ENCODE measurements around the gene CD82.

Gene CD82

DNA sequence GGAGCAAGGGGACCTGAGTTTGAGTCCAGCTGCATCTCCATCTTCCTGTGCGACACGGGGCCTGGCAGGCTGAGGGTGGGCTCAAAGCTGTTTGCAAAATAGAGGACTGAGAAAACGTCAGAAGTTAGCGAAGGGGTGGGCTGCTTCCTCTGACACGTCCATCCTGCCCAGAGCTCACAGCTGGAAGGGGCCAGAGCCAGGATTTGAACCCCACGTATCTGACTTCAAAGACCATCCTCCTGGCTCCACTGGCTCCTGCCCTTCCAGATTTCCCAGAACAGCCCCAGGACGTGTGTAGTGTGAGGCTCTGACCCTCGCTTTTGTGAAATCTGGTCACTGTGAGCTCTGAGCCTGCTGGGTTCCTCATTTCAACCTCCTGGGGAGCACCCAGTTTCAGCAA is 56.3 kb downstream of the CD82 start:
- no peak for FAIRE-seq

DNA sequence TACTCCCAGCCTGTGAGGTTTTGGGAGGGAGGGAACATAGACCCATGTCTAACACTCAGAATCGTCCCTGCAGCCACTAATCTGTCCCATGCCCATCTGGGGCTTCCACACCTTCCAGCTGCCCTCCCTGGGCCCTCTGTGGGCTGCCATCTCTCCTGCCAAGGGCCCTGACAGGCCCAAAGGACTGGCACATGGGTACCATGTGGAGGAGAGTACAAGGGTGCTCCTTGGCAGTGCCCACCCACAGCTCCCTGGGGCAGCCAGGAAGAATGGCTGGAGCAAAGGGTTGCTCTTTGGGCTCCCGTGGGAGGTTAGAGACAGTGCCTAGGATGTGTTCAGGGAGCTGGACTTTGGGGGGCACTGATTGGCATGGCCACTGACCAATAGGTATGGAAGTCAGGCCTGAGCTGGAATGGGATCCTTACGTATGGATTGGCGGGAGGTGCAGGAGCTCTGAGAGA is 56.8 kb downstream of the CD82 start:
- no peak for FAIRE-seq

DNA sequence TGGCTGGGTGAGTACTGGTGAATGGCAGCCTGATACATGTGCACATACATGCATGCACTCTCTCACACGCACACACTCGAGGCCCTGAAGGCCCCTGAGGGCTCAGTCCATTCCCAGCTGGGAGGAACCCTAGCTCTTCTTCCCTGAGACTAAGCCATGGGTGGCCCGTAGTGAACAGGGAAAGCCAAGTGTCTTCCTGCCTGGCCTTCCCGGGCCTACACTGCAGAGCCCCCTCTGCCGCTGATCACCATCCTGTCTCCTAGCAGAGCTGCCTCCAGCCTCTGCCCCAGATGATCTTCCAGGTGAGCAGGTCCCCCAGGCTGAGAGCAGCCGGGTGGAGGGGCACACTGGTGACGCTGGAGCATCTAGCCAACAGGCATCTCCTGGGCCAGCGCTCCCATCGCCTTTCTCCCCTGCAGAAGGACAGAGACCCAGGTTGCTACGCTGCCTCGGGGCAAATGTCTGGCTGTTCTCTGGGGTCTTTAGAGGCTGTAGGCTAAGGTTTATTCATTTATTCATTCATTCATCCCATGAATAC is 57.3 kb downstream of the CD82 start:
- FAIRE-seq, result no peak

GRCh38 chr11:44623341-44623730 is 57.9 kb downstream of the CD82 start:
- no peak for FAIRE-seq

GRCh38 chr11:44623731-44624491 is 58.4 kb downstream of the CD82 start:
- no peak for FAIRE-seq

GRCh38 chr11:44624761-44625221 is 59.3 kb downstream of the CD82 start:
- no peak for FAIRE-seq

- no peak for FAIRE-seq
These were observed 60.5 kb downstream of the CD82 start for GRCh38 chr11:44625759-44626523.

- FAIRE-seq, result no peak
These were observed 61.2 kb downstream of the CD82 start for GRCh38 chr11:44626645-44627044.

- no peak for FAIRE-seq
These were observed 61.8 kb downstream of the CD82 start for GRCh38 chr11:44627165-44627789.

DNA sequence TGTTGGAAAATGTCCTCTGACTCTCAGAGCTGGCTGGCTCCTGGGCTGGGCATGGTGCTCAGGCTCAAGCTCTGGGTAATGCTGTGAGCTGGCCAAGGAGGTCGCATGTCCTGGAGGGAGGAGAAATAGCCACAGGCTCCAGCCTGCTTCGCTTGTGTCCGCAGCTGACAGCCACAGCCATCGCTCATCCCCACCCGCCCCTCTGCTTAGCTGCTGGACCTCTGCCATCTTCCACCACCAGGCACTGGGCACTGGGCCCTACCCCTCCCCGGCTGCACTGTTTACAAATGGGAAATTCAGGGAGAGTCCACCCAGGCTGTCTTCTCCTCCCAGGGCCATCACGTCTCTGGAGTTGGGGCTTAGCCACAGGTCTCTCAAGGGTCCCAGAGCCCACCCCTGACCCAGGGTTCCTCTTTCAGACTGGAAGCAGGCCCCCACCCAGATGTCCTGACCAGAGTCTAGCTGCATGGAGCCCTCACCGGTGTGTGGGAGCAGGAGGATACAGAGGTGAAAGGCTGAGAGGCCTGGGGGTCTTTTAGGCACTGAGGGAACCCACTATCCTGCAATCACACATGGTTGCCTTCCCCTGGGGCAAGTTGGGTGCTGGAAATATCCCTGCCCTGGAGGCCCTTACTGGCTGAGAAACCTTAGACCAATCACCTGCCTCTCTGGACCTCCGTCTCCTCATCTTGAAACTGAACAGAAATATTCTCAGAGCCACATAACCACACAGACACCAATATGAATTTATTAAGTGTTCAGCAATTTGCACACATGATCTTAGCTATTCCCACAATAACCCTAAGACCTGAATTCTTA is 62.7 kb downstream of the CD82 start:
- no peak for FAIRE-seq

DNA sequence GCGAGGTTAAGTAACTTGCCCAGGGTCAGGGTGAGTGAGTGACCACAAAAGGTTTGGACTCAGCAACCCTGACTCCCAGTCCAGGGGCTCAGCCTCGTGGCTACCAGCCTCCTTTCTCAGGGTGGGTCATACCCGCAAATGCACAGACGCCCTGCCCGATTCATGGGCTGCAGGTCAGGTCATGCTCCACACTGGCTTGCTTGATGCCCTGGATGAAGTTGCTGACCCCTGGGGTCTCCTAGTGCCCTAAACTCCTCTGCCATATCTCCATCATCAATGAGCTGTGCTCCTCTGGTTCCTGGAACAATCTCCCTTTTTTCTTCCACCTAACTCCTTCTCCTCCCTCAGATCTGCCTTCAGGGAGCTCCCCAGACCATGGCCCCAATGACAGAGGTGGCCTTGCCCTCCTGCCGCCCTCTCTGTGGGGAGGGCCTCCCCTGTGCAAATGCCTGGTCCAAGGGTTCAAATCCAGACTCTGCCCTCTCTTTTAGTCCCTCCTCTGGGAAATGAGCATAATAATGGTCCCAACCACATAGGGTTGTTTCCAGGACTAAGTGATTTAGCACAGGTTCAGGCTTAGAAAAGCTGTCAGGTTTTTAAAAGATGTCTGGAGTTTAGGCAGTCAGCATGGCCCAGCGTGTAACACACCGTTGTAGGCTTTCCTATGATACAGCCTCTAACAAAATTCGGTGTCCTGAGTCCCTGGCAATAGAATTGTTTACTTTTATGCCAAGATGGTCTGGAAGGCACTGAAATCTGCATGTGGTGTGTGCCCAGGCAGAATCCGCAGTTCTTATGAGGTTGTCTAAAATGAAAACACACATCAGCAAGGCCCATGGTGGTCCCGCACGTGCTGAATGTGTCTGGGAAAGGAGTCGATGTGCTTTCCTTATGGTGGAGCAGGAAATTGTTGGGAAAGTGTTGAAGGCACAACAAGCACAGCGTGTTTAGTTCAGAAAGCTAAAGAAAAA is 63.6 kb downstream of the CD82 start:
- no peak for FAIRE-seq

DNA sequence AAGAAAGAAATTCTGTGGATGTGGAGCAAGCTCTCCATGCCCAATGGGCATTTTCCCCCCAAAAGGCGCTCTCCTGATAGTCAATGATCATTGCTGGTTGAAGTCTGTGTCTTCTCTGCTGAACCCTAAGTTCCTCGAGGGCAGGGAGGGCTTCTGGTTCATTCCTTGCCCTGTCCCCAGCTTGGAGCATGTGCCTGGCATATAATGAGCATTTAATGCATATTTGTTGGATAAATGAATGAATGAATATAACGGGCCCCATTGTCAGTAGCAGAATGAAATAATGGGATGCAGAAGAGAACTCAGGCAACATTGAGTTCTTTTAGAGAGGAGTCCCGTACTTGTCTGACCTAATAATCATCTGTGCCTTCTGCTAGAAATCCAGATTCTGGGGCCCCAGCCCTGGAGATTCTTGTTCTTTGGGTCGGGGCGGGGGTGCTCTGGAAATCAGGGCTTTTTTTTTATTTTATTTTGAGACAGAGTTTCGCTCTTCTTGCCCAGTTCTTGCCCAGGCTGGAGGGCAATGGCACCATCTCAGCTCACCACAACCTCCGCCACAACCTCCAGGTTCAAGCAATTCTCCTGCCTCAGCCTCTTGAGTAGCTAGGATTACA is 64.4 kb downstream of the CD82 start:
- FAIRE-seq, result no peak

- FAIRE-seq, result no peak
These were observed 65.2 kb downstream of the CD82 start for GRCh38 chr11:44630511-44631210.

- no peak for FAIRE-seq
These were observed 66.4 kb downstream of the CD82 start for GRCh38 chr11:44631831-44632230.

- no peak for FAIRE-seq
These were observed 67.1 kb downstream of the CD82 start for GRCh38 chr11:44632466-44633123.

GRCh38 chr11:44633641-44634040 is 68.2 kb downstream of the CD82 start:
- FAIRE-seq, result no peak

DNA sequence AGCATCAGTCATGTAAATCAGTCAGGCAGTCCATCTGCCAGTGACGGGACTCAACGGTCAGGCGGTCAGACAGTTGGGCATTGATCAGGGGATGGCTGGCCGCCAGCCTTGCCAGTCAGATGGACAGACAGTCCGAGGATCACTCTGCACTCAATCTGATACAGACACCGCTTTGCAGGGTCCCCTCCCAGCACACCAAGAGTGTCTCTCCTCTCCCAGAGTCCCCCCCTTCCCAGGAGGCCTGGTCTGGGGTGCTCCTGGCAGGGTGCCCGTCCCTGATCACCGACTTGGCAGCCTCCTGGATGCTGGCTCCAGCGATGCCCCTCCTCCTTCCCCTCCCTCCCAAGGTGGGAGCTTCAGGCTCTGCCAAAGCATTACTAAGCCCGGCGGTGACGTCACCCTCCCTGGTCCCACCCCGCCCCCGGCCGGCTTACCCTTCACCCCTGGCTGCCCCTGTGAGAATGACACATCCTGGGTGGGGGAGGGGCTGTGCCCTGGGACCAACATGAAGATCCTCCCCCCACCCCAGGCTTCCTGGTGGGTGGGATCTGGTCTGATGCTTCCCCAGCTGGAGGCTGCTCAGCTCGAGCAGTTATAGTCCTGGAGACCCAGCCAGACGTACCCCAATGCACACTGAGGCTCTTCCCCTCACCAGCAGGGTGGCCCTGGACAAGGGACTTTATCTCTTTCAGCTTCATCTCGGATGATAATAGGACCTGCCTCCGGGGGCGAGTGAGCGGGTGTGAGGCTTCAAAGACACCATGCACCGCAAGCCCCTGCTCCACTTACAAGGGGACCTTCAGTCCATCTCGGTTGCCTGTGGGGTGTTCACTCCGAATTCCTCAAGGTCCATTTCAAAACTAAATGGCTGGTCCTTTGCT is 69.2 kb downstream of the CD82 start:
- FAIRE-seq, result no peak

DNA sequence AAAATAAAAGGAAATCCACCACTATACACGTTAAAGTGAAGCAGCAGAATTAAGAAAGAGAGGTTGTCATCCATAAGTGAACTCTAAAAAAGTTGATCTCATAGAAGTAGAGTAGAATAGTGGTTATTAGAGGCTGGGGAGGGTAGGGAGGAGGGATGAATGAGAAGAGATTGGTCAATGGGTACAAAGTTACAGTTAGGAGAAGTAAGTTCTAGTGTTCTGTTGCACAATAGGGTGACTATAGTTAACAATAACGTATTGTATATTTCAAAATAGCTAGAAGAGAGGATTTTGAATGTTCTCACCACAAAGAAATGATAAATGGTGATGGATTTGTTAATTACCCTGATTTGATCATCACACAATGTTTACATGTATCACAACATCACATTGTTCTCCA is 72.0 kb downstream of the CD82 start:
- no peak for FAIRE-seq

Data from colon (tissue), 2 donors.